GM21529 (cell line): ENCODE results near the gene ANKRD13B.

ENCODE experiments used
- ATAC-seq: cut with Tn5 transposase; IDR thresholded peaks from one replicate; pipeline ENCODE4 v1.9.1; 2021; ENCODE audit not compliant: unreplicated experiment

Gene ANKRD13B

GRCh38 chr17:29594519-29595090 is 1.7 kb downstream of the ANKRD13B start:
- no peak for ATAC-seq

DNA sequence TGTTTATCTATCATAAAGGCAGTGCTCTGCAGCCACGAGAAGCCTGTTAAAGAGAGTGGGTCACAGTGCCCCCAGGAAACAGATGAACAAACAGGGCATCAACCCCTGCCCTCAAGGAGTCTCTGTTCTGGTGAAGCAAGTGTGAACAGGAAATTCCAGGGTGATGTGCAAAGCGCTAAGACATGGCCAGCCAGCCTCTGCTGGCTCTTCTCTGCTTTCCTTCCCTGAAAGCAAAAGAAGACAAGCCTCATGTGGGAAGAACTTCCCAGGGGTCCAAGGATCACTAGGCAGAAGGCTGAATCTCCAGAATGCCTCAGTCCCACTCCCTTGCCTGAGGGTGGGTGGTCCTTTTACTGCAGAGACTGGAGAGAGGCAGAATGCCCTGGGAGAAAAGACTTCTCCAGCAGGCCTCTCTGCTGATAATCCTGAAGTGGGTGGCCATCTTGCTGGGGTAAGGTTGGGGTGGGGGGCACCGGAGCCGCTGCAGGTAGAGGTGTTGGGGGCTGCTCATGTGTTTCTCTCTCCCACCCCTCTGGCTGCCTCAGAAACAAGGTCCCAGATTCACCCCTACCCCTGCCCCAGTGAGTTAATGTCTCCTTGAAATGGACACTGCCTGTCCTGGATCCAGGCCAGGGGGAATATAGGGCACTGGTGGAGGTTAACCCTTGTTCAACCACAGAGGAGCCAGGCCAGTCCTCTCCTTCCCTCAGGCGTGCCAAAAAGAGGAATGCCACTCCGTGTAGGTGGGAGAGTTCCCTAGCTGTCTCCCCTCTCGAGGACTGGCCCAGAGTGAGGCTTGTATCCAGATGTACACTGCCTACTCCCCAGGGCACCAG is 2.4 kb downstream of the ANKRD13B start:
- ATAC-seq = no peak

- no peak for ATAC-seq
Measured at GRCh38 chr17:29595943-29596774, 3.2 kb downstream of the ANKRD13B start.

DNA sequence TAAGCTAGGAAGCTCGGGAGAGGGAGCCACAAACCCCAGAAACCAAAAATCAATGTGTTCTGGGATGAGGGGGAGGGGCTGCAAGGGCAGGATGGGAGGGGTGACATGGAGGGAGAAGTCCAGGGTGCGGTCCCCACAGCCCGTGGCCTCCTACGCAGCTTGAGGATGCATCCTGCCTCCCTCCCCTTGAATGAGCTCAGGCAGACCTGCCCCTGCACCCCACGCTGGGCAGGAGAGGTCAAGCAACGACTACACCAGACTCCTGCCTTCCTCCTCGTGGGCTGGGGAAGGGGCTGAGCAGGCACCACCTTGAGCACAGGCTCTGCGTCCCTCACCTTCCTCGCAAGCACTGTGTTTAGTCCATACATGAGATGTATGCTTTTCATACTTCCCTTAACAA is 3.9 kb downstream of the ANKRD13B start:
- no peak for ATAC-seq

DNA sequence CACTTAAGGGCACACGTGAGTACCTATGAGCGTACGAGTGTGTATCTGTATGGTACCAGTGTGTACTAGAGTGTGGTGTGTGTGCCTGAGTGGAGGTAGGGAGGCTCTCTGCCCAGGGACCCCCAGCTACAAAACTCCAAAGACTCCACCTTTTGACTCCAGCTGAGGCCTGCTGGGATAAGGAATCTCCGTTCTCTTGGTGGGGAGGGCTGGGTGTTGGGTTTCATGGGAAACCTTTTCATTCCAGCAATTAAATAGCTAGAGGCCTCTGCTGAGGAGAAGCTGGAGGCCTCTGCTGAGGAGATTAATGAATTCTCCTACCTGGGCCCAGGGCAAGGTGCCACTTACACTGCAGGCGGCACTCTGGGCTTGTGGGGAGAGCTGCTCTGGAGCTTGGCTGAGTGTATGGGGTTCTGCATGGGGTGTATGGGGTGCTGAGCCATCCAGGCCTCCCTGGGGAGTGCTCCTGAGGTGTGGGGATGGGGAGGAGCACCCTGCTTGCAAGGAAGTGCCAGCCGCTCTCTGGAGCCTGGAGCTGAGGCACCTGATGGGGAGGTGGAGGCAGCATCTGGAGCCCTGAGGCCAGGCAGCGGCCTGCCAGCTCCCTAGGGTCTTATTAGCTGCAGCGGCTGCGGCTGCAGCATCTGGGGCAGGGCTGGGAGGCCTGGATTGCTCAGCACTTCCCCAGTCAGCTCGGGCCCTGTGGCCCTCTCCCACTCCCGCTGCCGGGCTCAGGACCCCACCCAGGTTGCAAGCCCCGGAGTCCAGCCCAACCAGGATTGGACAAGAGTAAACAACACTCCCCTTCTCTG is 4.6 kb downstream of the ANKRD13B start:
- no peak for ATAC-seq

DNA sequence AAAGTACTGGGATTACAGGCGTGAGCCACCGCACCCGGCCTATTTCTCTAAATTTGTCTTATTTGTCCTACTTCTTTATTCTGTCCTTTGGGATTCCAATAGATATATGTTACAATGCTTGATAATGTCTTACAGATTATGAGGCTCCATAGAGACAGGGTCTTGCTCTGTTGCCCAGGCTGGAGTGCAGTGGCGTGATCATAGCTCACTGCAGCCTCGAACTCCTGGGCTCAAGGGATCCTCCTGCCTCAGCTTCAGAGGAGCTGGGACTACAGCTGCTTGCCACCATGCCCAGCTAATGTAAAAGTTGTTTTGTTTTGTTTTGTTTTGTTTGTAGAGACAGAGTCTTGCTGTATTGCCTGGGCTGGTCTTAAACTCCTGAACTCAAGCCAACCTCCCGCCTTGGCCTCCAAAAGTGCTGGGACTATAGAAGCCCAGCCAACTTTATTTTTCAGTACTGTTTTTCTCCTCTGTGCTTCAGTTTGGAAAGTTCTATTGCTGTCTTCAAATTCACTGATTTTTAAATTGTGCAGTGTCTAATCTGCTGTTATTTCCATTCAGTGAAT is 10.3 kb downstream of the ANKRD13B start:
- no peak for ATAC-seq

DNA sequence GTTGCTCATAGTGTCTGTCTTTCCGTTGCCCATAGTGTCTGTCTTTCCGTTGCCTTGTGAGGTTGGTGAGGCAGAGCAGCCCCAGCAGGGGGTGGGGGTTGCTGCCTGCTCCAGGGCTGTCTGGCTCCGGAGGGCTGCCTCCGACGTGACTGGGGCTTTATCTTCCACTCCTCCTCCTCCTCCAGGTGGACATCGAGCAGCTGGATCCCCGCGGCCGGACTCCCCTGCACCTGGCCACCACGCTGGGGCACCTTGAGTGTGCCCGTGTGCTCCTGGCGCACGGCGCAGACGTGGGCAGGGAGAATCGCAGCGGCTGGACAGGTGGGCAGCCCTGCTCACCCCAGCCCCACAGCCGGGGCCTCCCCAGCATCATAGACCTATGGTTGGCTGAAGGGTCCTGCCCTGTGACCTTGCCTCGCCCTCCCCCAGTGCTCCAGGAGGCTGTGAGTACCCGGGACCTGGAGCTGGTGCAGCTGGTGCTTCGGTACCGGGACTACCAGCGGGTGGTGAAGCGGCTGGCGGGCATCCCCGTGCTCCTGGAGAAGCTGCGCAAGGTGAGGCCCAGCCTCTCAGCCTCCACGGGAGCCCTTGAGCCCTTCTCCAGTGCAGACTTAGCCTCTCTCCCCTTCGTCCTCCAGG is 14.7 kb downstream of the ANKRD13B start:
- no peak for ATAC-seq

DNA sequence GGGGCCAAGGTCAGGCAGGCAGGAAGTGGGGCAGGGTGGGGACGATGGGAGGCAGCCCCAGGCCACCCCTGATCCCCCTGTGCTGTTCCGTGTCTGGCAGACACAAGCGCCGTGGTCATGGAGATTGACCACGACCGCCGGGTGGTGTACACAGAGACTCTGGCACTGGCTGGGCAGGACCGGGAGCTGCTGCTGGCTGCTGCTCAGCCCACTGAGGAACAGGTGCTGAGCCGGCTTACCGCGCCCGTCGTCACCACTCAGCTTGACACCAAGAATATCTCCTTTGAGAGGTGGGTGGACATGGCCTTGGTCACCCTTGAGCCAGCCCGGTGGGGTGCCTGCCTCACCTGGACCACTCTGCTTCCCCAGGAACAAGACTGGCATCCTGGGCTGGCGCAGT is 16.1 kb downstream of the ANKRD13B start:
- no peak for ATAC-seq

GRCh38 chr17:29610395-29610794 is 17.5 kb downstream of the ANKRD13B start:
- no peak for ATAC-seq

DNA sequence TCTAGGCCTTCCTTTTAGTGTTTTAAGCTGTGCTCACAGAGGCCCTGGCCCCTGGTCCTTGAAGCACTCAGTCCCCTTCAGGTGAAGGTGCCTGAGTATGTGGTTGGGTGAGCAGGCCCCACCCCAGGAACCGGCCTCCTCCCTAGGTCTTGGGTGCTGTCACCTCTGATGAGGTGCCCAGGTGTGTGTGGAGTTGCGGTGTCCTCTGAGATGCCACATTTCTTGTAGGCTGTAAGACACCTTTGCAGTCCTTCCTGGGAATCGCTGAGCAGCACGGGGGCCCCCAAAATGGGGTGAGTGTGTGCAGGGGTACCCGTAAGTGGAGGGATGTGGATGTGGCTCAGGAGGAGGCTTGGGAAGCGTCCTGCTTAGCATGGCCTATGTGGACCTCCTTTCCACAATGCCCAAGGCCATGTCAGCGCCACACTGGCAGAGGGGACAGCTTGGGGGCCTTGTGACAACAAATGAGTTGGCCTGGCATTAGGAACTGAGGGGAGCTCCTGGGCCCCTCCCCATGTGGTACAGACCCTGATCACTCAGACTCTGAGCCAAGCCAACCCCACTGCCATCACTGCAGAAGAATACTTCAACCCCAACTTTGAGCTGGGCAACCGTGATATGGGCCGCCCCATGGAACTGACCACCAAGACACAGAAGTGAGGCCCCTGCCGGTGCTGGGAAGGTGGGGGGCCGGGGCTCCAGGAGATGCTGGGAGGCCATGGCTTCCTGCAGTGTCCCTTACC is 18.6 kb downstream of the ANKRD13B start:
- ATAC-seq = no peak

DNA sequence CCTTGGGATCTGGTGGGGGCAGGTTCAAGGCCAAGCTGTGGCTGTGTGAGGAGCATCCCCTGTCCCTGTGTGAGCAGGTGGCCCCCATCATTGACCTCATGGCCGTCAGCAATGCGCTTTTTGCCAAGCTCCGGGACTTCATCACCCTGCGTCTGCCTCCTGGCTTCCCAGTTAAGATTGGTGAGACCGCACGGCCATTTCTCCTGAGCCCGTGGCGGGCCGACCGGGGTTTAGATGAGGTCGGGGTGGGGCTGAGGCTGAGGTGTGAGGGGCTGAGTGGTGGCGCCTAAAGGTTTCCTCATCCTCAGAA is 19.1 kb downstream of the ANKRD13B start:
- no peak for ATAC-seq

DNA sequence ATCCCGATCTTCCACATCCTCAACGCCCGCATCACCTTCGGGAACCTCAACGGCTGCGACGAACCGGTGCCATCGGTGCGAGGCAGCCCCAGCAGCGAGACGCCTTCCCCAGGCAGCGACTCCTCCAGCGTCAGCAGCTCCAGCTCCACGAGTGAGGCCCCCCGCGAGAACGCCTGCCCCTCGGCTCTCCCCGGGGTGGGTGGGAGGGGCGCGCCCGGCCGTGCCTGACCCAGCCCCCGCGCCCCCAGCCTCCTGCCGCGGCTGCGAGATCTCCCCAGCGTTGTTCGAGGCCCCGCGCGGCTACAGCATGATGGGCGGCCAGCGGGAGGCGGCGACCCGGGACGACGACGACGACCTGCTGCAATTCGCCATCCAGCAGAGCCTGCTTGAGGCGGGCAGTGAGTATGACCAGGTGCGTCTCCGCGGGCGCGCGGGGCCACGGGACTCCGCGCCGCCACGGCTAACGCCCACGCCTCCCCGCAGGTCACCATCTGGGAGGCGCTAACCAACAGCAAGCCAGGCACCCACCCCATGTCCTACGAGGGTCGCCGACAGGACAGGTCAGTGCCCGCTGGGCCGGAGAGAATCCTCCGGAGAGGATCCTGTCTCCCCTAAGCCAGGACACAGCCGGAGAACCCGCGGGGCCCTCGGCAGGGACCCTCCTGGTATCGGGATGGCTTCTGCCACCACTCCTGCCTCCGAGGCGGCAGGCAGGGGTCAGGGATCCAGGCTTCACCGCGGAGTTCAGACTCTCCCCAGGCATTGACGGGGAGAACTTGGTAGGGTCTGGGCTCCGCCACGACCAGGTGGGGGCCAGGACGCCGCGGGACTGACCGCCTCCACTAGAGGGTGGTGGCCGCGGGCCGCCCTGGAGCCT is 19.7 kb downstream of the ANKRD13B start:
- ATAC-seq = no peak

DNA sequence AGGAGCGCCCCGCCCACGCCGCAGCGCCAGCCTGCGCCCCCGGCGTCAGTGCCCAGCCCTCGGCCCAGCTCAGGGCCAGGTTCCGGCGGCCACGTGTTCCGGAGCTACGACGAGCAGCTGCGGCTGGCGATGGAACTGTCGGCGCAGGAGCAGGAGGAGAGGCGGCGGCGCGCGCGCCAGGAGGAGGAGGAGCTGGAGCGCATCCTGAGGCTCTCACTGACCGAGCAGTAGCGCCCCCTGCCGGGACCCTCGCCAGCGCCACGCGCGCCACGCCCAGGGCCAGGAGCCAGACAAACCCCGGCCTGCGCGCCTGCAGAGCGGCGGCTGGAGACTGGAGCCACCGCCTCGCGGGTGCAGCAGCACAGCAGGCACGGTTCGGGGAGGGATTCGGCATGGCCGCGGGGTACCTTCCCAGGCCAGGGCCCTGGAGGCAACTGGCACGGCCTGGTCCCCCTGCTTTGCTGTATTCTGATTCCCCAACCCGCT is 20.5 kb downstream of the ANKRD13B start:
- no peak for ATAC-seq

GRCh38 chr17:29613856-29614255 is 20.9 kb downstream of the ANKRD13B start:
- no peak for ATAC-seq

- no peak for ATAC-seq
Measured at GRCh38 chr17:29614349-29615047, 21.6 kb downstream of the ANKRD13B start.

- ATAC-seq = no peak
Measured at GRCh38 chr17:29615048-29615385, 22.1 kb downstream of the ANKRD13B start.

GRCh38 chr17:29615492-29616299 is 22.8 kb downstream of the ANKRD13B start:
- peak; percentile 61 for ATAC-seq
